HUES6 (cell line): ENCODE data around the gene LGR5.
"Not testable (repeated sequence)": the region's sequence is repeated elsewhere in the genome, so short reads cannot be mapped to it uniquely, and the experiment has no call there.

ENCODE experiments used
- H3K27ac ChIP-seq: 2 replicates; pipeline ENCODE4 v1.7.0; 2013; ENCODE audit warnings: low read depth, mild to moderate bottlenecking, low read length, inconsistent platforms
- H3K27me3 ChIP-seq: 2 replicates; pipeline ENCODE4 v1.6.1; 2013; ENCODE audit warnings: low read length; ENCODE audit not compliant: control insufficient read depth, insufficient read depth
- H3K36me3 ChIP-seq: 2 replicates; pipeline ENCODE4 v1.6.1; 2013; ENCODE audit warnings: low read length; ENCODE audit not compliant: control insufficient read depth, insufficient read depth
- H3K4me1 ChIP-seq: 2 replicates; pipeline ENCODE4 v1.6.1; 2013; ENCODE audit warnings: low read length; ENCODE audit not compliant: control insufficient read depth, insufficient read depth
- H3K4me3 ChIP-seq: 2 replicates; pipeline ENCODE4 v1.5.1; 2013; ENCODE audit warnings: low read depth, low read length
- H3K9ac ChIP-seq: one replicate; pipeline ENCODE4 v1.6.1; 2013; ENCODE audit warnings: mild to moderate bottlenecking, low read length
- H3K9me3 ChIP-seq: 2 replicates; pipeline ENCODE4 v1.6.1; 2013; ENCODE audit warnings: low read depth, low read length; ENCODE audit not compliant: control insufficient read depth, insufficient read depth

LGR5 gene

DNA sequence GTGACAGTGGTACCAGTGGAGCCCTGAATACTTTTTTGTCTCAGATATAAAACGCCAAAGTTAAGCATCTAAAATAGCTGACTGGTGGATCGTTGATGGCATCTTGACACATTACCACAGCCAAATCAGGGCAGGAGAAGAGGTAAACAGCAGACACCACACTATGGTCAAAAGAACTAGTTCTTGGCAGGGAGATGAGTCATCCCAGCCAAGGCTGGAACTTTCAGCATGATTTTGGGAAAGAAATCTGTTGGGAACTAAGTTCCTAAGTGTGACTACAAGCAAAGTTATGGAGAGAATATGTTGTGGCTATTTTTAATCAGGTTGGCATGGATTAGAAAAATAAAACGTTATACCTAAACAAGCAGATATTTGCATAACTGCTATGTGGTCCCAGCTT is 36.9 kb downstream of the LGR5 start:
- H3K36me3 ChIP-seq: no peaks in the 10 kb centered on the region
- H3K4me1 ChIP-seq: peaks cover 3% of the 10 kb centered on the region; the same call in 1 of the 2 replicates
- H3K9ac ChIP-seq: no peak overlapping the region
- H3K27ac ChIP-seq: no peak overlapping the region
- H3K27me3 ChIP-seq: no peaks in the 10 kb centered on the region
- no peaks in the 10 kb centered on the region for H3K9me3 ChIP-seq
- no peak overlapping the region for H3K4me3 ChIP-seq

GRCh38 chr12:71477609-71478008 is 38.0 kb downstream of the LGR5 start:
- no peaks in the 10 kb centered on the region for H3K9me3 ChIP-seq
- H3K27ac ChIP-seq: no peak overlapping the region
- H3K4me3 ChIP-seq: no peak overlapping the region
- H3K9ac ChIP-seq: no peak overlapping the region
- H3K36me3 ChIP-seq: no peaks in the 10 kb centered on the region
- peaks cover 3% of the 10 kb centered on the region; the same call in 1 of the 2 replicates for H3K4me1 ChIP-seq
- no peaks in the 10 kb centered on the region for H3K27me3 ChIP-seq

DNA sequence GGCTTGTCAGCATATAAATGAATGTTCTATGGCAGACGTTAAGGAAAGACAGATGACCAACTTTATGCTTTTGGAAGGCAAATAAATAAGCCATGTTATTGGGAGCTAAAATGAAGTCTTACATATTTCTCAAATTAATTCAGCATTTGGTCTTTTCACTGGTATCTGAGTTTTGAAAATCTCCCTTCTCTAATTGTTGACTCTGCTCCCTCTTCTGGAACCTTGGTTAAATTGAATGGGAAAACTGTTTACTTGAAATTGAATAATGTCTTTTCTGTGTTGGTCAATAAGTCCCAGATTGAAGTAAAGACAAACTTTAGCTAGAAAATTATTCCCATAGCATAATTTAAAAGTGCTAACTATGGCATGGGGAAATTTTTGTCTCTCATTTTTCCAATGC is 38.7 kb downstream of the LGR5 start:
- H3K36me3 ChIP-seq: no peaks in the 10 kb centered on the region
- H3K27ac ChIP-seq: no peak overlapping the region
- peaks cover 3% of the 10 kb centered on the region; the same call in 1 of the 2 replicates for H3K4me1 ChIP-seq
- no peaks in the 10 kb centered on the region for H3K27me3 ChIP-seq
- H3K9me3 ChIP-seq: no peaks in the 10 kb centered on the region
- H3K9ac ChIP-seq: no peak overlapping the region
- no peak overlapping the region for H3K4me3 ChIP-seq

DNA sequence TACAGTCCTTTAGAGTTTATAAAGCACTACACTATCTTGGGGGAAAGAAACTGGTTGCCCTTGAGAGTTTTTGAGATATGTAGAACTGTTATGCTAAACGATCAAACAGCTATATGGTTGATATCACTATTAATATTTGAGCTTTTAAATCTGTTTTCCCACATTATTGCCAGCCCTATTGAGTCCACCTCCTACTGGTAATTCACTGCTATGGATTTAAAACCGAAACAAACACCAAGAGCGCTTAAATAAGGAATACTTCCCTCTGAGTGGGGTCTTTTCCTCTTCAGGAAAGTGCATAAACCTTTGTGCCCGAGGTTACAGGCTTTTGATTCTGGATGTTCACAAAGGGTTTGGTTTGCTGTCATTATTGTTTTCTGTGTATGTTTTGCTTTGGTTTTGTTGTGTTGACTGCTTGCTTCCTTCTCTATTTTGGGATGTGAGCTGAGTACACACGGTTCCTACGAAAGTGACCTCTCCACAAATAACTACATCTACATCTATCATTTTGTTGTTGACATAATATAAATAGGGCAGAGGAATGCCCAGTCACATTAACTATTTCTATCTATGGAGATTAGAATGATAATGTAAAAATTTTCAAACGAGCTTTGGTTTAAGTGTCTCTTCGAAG is 44.8 kb downstream of the LGR5 start:
- Histone ChIP-seq H3K9ac (no peak overlapping the region), H3K27ac (no peak overlapping the region), H3K4me3 (no peak overlapping the region), H3K9me3 (no peaks in the 10 kb centered on the region), H3K36me3 (no peaks in the 10 kb centered on the region), H3K4me1 (no peaks in the 10 kb centered on the region), H3K27me3 (no peaks in the 10 kb centered on the region)

GRCh38 chr12:71490844-71491243 is 51.2 kb downstream of the LGR5 start:
- not testable (repeated sequence) for H3K27me3 ChIP-seq, H3K36me3 ChIP-seq, H3K27ac ChIP-seq

GRCh38 chr12:71492604-71493003 is 53.0 kb downstream of the LGR5 start:
- Histone ChIP-seq H3K27me3 (no peaks in the 10 kb centered on the region), H3K9ac (no peak overlapping the region), H3K4me1 (no peaks in the 10 kb centered on the region), H3K9me3 (peaks cover 16% of the 10 kb centered on the region; the same call in 1 of the 2 replicates), H3K36me3 (no peaks in the 10 kb centered on the region), H3K27ac (no peak overlapping the region), H3K4me3 (no peak overlapping the region)

More at GRCh38 chr12:71490844-71491243, 51.2 kb downstream of the LGR5 start:
- not testable (repeated sequence) for H3K4me3 ChIP-seq, H3K9ac ChIP-seq, H3K4me1 ChIP-seq
- H3K9me3 ChIP-seq: peaks cover 16% of the 10 kb centered on the region; the same call in 1 of the 2 replicates

DNA sequence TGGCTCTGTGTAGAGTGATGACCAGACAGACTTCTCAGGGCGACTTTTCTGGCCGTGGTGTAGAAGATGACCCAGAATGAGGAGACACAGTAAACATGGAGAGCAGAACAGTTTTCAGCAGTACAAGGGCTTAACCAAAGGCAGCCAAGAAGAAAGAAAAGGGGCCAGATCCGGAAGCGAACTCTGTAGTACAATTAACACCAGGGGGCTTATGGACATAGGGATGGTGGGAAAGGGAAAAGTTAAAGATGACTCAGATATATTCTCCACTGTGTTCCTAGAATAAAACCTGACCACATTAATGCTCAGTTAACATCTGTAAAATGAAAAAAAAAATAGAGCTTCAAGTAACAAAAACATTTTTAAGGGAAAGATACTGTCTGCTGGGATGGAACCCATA is 60.2 kb downstream of the LGR5 start:
- Histone ChIP-seq H3K36me3 (no peaks in the 10 kb centered on the region), H3K4me1 (no peaks in the 10 kb centered on the region), H3K27me3 (no peaks in the 10 kb centered on the region), H3K4me3 (no peak overlapping the region), H3K9me3 (peaks cover 4% of the 10 kb centered on the region; the same call in 1 of the 2 replicates), H3K9ac (no peak overlapping the region), H3K27ac (no peak overlapping the region)

DNA sequence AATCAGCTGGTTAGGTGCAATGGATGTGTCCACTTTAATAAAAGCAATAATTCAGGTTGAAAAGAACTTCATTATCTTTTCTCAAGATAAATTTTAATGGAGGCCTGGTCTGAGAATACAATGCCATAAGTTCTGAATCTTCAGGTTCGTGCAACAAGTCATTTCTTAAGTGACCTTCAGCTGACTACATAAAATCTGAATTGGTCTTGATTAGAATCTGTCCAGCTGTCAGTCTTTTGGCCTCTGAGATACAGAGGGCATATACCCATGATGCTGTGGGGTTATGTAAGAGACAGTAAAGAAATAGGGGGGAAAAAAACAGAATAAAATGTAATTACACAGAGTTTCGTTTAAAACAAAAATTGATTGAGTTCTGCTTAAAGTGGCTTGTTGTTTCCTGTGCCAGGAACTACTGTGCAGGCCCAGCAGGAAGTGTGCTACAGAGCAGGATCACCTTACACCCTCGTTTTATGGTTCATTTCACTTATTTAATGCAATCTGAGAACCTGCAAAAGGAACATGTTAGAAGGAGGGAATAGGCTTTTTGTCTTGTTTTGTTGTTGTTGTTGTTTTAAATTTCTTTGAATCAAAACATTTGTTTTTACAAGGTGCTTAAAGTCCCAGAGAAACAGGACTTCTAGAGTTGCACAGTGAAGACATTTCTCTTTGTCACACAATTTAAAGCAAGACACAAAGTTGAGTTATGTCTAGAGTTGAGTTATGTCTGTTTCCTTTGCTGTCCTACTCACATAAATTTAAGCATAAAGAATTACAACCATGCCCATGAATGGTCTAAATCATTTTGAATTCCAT is 64.2 kb downstream of the LGR5 start:
- Histone ChIP-seq H3K36me3 (no peaks in the 10 kb centered on the region), H3K9me3 (no peaks in the 10 kb centered on the region), H3K9ac (no peak overlapping the region), H3K27me3 (no peaks in the 10 kb centered on the region), H3K4me3 (no peak overlapping the region), H3K27ac (no peak overlapping the region), H3K4me1 (no peaks in the 10 kb centered on the region)

DNA sequence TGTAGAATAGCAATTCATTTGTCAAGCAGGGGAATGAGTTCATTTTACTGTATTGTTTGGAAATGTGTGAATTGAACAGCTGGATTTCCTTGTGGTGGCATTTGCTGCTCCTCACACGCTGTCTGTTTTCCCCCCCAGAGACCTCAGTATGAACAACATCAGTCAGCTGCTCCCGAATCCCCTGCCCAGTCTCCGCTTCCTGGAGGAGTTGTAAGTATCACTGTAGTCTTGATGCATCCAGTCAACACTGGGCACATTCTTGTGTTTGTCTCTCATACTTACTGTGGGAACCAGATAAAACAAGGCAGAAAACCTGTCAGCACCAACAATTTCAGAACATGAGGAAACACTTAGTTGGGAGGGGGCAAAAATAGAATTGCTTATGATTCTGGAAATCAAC is 64.9 kb downstream of the LGR5 start:
- no peak overlapping the region for H3K27ac ChIP-seq
- no peaks in the 10 kb centered on the region for H3K36me3 ChIP-seq
- no peak overlapping the region for H3K4me3 ChIP-seq
- H3K4me1 ChIP-seq: no peaks in the 10 kb centered on the region
- no peaks in the 10 kb centered on the region for H3K9me3 ChIP-seq
- H3K27me3 ChIP-seq: no peaks in the 10 kb centered on the region
- no peak overlapping the region for H3K9ac ChIP-seq

DNA sequence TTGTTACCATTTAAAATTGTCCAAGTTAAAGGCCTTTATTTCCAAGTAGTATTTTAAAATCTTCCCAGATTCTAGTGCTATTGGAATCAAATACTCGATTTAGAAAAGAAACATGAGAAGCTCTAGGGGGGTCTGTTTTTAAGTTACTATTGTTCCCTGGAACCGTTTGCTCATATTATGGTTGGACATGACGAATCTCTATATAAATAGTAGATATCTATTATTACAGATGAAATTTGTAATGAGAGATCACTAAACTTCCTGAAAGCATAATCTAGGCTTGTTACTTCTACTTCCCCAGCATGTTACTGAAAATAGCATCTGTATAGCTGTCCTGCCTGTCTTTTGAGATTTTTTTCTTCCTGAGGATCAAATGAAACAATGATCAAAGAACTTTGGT is 70.1 kb downstream of the LGR5 start:
- Histone ChIP-seq H3K27ac (no peak overlapping the region), H3K9me3 (no peaks in the 10 kb centered on the region), H3K9ac (no peak overlapping the region), H3K4me3 (no peak overlapping the region), H3K27me3 (no peaks in the 10 kb centered on the region), H3K4me1 (no peaks in the 10 kb centered on the region), H3K36me3 (no peaks in the 10 kb centered on the region)

- H3K4me1 ChIP-seq: peaks cover 15% of the 10 kb centered on the region; the same call in 1 of the 2 replicates
- no peaks in the 10 kb centered on the region for H3K9me3 ChIP-seq
- H3K27ac ChIP-seq: no peak overlapping the region
- no peaks in the 10 kb centered on the region for H3K27me3 ChIP-seq
- no peak overlapping the region for H3K4me3 ChIP-seq
- no peaks in the 10 kb centered on the region for H3K36me3 ChIP-seq
- H3K9ac ChIP-seq: no peak overlapping the region
Observed at GRCh38 chr12:71517145-71517846, 77.7 kb downstream of the LGR5 start.
